ENCODE results near the gene AUTS2. TPM values are rescaled to one million over a fixed set of nuclear protein-coding genes. Genes with fewer than 3 reads are reported as not detected.
A peak's percentile ranks its signal among the peaks of the same experiment; 100 is the strongest.

The AUTS2 gene
- total and polyA plus RNA-seq, 10 of the 15 experiments (the other 5 are each of a cell fraction or from before 2014, with no cell fraction given), result 6.4 to 55.6 (median 21.6) TPM

GRCh38 chr7:69654849-69655707 is 56.8 kb downstream of the AUTS2 start (continued):
- TF ChIP-seq, protein P1, sequence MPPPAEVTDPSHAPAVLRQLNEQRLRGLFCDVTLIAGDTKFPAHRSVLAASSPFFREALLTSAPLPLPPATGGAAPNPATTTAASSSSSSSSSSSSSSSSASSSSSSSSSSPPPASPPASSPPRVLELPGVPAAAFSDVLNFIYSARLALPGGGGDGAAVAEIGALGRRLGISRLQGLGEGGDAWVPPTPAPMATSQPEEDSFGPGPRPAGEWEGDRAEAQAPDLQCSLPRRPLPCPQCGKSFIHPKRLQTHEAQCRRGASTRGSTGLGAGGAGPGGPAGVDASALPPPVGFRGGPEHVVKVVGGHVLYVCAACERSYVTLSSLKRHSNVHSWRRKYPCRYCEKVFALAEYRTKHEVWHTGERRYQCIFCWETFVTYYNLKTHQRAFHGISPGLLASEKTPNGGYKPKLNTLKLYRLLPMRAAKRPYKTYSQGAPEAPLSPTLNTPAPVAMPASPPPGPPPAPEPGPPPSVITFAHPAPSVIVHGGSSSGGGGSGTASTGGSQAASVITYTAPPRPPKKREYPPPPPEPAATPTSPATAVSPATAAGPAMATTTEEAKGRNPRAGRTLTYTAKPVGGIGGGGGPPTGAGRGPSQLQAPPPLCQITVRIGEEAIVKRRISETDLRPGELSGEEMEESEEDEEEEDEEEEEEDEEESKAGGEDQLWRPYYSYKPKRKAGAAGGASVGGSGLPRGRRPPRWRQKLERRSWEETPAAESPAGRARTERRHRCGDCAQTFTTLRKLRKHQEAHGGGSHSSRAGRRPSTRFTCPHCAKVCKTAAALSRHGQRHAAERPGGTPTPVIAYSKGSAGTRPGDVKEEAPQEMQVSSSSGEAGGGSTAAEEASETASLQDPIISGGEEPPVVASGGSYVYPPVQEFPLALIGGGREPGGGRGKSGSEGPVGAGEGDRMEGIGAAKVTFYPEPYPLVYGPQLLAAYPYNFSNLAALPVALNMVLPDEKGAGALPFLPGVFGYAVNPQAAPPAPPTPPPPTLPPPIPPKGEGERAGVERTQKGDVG (CRISPR knock-in tag; IDR thresholded peaks at IDR 0.05), result no peak
- peak; percentile 19 to 30; a peak in 1 of 4 replicates for TF ChIP-seq IKZF2 (IDR thresholded peaks at IDR 0.05)

GRCh38 chr7:69656077-69656476 is 57.8 kb downstream of the AUTS2 start:
- Histone ChIP-seq H4K20me1 (ENCODE audit: control insufficient read depth, insufficient read depth) (no peaks in the 10 kb centered on the region), H3K4me2 (ENCODE audit: control insufficient read depth, insufficient read depth) (no peak overlapping the region), H3K4me1 (ENCODE audit: control insufficient read depth, insufficient read depth, low read length) (peaks cover 31% of the 10 kb centered on the region), H3K27me3 (replicated peaks in 1 of 2; ENCODE audit: control insufficient read depth in 2 of 2, insufficient read depth in 2 of 2, low read length in 1 of 2) (no peaks in the 10 kb centered on the region), H3K9ac (ENCODE audit: control insufficient read depth, insufficient read depth, low read length) (no peak overlapping the region), H3K9me3 (replicated peaks; ENCODE audit: control insufficient read depth, insufficient read depth, low read length) (no peaks in the 10 kb centered on the region), H3K79me2 (ENCODE audit: control insufficient read depth, insufficient read depth, low read length) (peaks cover 9% of the 10 kb centered on the region), H3K4me3 (no peak overlapping the region), H3K36me3 (ENCODE audit: control insufficient read depth in 2 of 2, insufficient read depth in 2 of 2, low read length in 1 of 2) (no peaks in the 10 kb centered on the region), H2AFZ (ENCODE audit: control insufficient read depth, low read depth, low read length) (no peak overlapping the region), H3K27ac (ENCODE audit: control insufficient read depth, insufficient read depth) (no peak overlapping the region)
- SMC1A ChIA-PET (ENCODE audit: uncharacterized antibody, unreplicated experiment), result interaction anchor here (1.1 to 8.1 kb wide), 10 partner anchors 6 to 83 kb away, joined by 3 to 103 read pairs (median 6); no protein-coding TSS in a partner anchor
- CTCF ChIA-PET, result interaction anchor here (1.0 to 2.4 kb wide), 3 partner anchors 14 to 21 kb away, joined by 3 to 9 read pairs (median 3); no protein-coding TSS in a partner anchor
- POLR2A ChIA-PET, result interaction anchor here (6.6 kb wide), 1 partner anchor 8 kb away, joined by 38 read pairs; no protein-coding TSS in a partner anchor
- 47% methylated on average over 2 of the region's 2 CpGs for WGBS (ENCODE audit: insufficient coverage, insufficient replicate concordance, low lambda C conversion rate, missing lambda C conversion rate)
- ATAC-seq, result no peak
- intact Hi-C loops (cut with micrococcal nuclease; ENCODE audit: unreplicated experiment) (no loop called here), in situ Hi-C loops (cut with MboI) (no loop called here)
- no TSS peak for BruUV-seq (replicated peaks)
- RAD21 ChIA-PET (ENCODE audit: unreplicated experiment), result interaction anchor here (0.7 to 7.8 kb wide), 7 partner anchors 7 to 83 kb away, joined by 3 to 42 read pairs (median 4); no protein-coding TSS in a partner anchor
- DNase-seq (ENCODE audit: low read depth, low spot score), result no peak
- FAIRE-seq, result no peak
- TF ChIP-seq ZNF24 (IDR thresholded peaks at IDR 0.05) (no peak), RUNX3 (IDR thresholded peaks at IDR 0.05; ENCODE audit: low read length) (no peak), ZBTB11 (CRISPR knock-in tag; IDR thresholded peaks at IDR 0.05) (no peak), ZBTB40 (IDR thresholded peaks at IDR 0.05; ENCODE audit: borderline replicate concordance) (no peak), SREBF1 (IDR thresholded peaks at IDR 0.05; ENCODE audit: low read length) (no peak), ZNF217 (IDR thresholded peaks at IDR 0.05) (no peak), ZNF274 (IDR thresholded peaks at IDR 0.05; ENCODE audit: insufficient read depth, insufficient read length) (no peak), ETV6 (conservative IDR thresholded peaks at IDR 0.05 in 1 of 2, IDR thresholded peaks at IDR 0.05 in 1 of 2; ENCODE audit: borderline replicate concordance in 1 of 2, low read depth in 1 of 2) (no peak)

Measured in GM12878 (cell line).